GM12875 (cell line): ENCODE data around the gene AGRN.

ENCODE experiments used
- H3K4me3 ChIP-seq: one replicate; pipeline ENCODE4 v1.5.1; 2011; ENCODE audit warnings: low read depth, low read length, control low read depth
- TF ChIP-seq, protein P1 (sequence below): IDR thresholded peaks from 2 replicates; pipeline ENCODE4 v1.5.1; 2011; ENCODE audit warnings: low read depth, mild to moderate bottlenecking, control low read depth, inconsistent platforms, low read length, moderate library complexity, borderline replicate concordance; ENCODE audit not compliant: insufficient read depth

AGRN gene

DNA sequence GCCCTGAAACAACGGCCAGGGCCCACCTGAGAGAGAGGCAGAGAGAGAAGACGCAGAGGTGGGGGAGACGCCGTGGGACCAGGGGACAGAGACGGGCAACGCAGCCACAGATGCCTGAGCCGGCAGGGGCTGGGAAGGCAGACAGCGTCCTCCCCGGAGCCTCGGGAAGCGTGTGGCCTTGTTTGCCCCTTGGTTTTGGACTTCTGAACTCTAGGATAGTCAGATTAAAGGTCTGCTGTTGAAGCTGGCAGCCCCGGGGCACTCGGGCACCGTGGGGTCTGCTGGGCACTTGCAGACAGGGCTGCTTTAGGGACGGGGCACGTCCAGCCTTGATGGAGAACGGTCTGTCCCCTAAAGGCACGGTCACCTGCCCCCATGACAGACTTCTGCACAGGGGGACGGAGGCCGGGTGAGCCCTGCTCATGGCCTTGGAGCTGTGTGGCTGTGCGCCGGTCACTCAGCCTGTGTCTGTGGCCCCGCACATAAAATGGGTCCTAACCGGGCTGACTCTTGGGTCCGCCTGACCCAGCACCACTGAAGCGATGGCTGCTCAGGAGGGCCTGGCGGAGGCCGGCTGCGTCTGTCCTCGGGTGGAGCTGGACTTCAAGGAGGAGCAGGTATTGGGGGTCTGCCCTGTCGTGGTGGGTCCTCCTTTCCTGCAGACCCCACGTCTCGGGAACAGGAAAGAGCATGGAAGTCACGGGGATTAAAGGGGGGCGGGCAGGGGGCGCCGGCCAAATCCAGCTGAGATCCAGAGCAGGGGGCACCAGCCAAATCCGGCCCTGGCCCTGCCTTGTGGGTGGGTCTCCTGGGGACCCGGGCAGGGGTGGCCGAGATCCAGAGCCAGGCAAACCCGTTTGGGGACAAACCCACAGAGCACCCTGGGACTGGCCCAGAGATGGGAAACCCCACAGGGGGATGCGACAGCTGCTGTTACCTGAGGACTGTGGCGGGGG, 63.8 kb downstream of the AGRN start:
- TF ChIP-seq, protein P1, sequence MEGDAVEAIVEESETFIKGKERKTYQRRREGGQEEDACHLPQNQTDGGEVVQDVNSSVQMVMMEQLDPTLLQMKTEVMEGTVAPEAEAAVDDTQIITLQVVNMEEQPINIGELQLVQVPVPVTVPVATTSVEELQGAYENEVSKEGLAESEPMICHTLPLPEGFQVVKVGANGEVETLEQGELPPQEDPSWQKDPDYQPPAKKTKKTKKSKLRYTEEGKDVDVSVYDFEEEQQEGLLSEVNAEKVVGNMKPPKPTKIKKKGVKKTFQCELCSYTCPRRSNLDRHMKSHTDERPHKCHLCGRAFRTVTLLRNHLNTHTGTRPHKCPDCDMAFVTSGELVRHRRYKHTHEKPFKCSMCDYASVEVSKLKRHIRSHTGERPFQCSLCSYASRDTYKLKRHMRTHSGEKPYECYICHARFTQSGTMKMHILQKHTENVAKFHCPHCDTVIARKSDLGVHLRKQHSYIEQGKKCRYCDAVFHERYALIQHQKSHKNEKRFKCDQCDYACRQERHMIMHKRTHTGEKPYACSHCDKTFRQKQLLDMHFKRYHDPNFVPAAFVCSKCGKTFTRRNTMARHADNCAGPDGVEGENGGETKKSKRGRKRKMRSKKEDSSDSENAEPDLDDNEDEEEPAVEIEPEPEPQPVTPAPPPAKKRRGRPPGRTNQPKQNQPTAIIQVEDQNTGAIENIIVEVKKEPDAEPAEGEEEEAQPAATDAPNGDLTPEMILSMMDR, result no peak
- no peak overlapping the region for H3K4me3 ChIP-seq

DNA sequence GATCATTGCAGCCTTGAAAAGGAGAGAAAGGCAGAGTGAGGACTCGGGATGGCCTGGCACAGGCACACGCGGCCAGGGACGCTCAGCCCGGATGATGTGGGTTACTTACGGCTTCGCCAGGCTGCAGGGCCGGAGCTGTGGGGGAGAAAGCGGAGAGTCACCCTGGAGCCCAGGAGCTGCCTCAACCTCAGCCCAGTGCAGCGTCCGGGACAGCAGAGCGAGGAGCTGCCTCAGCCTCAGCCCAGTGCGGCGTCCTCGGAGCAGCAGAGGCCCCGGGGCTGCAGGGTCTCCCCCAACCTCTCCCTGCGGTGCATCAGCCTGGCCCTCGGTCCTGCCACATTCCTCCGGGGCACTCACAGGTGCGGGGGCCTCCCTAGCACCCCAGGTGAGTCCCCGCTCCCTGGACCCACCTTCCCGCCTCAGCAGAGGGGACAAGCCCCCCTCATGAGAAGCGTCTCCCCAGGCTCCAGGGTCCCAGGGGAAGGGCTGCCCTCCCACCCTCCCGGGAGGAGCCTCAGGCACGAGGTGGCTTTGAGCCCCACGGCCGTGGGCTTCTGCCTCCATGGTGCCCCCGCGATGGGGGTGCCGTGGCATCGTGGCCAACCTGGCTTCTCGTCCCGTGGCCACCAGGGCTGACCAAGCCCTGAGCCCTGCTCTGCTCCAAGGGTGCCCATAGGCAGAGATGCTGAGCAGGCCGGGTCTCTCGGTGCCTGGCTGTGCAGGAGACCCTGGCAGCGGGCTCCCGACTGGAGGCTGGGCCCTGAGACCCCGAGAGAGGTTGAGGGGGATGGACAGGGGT, 64.7 kb downstream of the AGRN start:
- no peak overlapping the region for H3K4me3 ChIP-seq
- TF ChIP-seq, protein P1, result no peak

DNA sequence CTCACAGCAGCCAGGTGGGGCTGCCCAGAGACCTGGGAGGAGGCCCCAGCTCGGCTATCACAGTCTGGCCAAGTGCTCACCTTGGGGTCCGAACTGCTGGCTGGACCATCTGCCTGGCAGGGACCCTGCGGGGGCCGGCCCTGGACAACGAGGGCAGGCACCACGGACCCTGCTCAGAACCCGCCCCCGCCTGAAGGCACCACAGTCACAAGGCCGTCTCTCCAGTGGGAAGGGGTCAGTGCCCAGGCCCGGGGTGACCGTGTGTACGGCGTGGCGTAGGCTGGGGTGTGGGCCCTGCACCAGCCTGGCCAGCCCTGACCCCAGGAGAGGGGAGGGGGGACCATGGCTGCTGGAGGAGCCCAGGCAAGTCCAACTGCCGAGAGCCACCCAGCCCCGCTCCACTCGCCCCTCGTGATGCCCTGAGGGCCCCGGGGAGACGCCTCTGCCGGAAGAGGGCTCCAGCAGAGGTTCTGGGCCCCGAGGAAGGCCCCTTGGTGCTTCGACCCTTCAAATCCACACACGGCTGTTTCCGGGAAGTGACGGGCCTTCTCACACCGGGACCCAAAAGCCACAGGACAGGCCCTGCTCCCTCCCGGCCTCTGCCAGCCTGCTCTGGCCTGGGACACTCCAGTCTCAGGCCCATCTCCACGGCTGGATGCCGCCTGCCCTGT, 65.4 kb downstream of the AGRN start:
- TF ChIP-seq, protein P1, result no peak
- H3K4me3 ChIP-seq, result no peak overlapping the region

DNA sequence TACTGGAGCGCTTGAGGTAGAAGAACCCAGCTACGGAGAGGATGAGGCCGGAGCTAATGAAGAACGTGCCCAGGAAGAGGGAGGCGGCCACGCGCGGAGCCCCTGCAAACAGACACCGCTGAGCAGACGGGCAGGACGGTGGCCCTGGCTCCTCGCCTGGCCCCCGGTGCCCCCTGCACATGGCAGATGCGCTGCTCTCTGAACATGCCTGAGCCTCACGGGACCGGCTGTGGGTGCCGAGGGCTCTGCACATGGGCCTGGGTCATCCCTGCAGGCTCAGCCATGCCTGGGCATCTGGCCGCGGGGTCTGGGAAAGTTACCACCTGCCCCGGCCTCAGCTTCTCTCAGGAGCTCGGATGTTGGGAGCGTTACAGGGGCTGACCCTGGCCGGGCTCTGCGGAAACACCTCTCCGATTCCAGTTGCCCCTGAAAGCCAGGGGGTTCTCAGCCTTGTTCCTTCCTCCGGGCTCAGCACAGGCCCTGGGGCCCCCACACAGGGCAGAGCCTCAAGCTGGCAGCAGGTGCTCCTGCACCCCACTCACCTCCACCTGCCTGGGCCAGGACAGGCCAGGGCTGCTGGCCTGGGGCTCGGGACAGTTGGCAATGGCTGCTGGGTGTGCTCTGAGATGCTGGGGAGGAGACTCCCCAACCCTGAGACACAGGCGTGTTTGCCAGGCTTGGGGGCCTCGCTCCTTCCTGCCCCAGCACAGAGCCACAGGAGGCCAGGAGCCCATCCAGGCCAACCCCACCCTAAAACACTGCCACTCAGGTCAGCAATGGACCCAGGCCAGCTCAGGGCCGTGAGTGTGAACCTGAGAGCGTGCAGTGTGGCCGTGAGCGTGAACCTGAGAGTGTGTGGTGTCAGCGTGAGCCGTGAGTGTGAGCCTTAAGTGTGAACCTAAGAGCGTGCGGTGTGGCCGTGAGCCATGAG, 66.3 kb downstream of the AGRN start:
- no peak overlapping the region for H3K4me3 ChIP-seq

DNA sequence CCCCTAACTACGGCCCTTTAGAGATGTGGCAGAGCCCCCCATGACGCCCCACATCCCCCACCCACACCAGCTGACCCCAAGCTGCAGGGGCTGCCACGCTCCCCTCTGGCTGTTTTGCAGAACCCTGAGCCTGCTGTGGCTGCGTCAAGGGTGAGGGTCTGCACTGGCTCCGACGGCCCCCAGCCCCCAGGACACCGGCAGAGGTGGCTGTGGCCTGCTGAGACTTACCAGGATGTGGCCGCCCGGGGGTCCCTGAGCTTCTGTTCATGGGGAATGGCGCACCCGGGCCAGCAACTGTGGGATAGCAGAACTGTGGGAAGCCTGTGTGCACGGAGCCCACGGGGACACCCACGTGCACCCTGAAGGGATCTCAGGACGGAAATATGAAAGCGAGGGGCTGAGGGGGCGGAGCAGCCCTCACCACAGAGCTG, 67.0 kb downstream of the AGRN start:
- H3K4me3 ChIP-seq, result no peak overlapping the region
- TF ChIP-seq, protein P1, result no peak

More for the DNA sequence above, 66.3 kb downstream of the AGRN start:
- TF ChIP-seq, protein P1, result no peak
